H1 (cell line): ENCODE data around the gene CD180. TPM values are rescaled to one million over a fixed set of nuclear protein-coding genes. Genes with fewer than 3 reads are reported as not detected.
A peak's percentile ranks its signal among the peaks of the same experiment; 100 is the strongest.

Source experiments
- CTCF ChIA-PET: fragments of 300-600 bp; sonication (Branson Sonifier 250); formaldehyde crosslinking; loops from one replicate; lab custom pipeline; 2021; ENCODE audit not compliant: partially characterized antibody; lab: Charles Lee
- POLR2A ChIA-PET: fragments of 300-600 bp; sonication (Branson Sonifier 250); formaldehyde crosslinking; loops from one replicate; lab custom pipeline; 2021; ENCODE audit warnings: inconsistent platforms; ENCODE audit not compliant: partially characterized antibody; lab: Charles Lee
- DNase-seq, 2 experiments: peaks; one replicate each; pipeline versions ENCODE4 v3.0.0 to v3.0.0-alpha.2; 2010 to 2022; ENCODE audit warnings: low spot score in 2 of 2, low read depth in 1 of 2, mixed read lengths in 1 of 2
- FAIRE-seq: peaks from 2 replicates; lab custom pipeline; 2011; peaks lifted over from hg19 to GRCh38; lab: Jason Lieb, UNC
- H2AFZ ChIP-seq: 2 replicates; pipeline ENCODE4 v1.8.1; 2012; ENCODE audit warnings: low read length, inconsistent platforms
- H2AK5ac ChIP-seq: 2 replicates; pipeline ENCODE4 v1.6.1; 2013; ENCODE audit warnings: low read depth, low read length
- H2BK120ac ChIP-seq: replicated peaks from 2 replicates; pipeline ENCODE3; 2013; ENCODE audit warnings: low read depth, low read length, inconsistent platforms
- H2BK12ac ChIP-seq: 2 replicates; pipeline ENCODE4 v1.6.1; 2013; ENCODE audit warnings: low read depth, low read length
- H2BK15ac ChIP-seq: 2 replicates; pipeline ENCODE4 v1.6.1; 2013; ENCODE audit warnings: low read length
- H2BK20ac ChIP-seq: 2 replicates; pipeline ENCODE4 v1.6.1; 2013; ENCODE audit warnings: low read length
- H2BK5ac ChIP-seq: 2 replicates; pipeline ENCODE4 v1.6.1; 2013; ENCODE audit warnings: low read depth, low read length
- H3K14ac ChIP-seq: 2 replicates; pipeline ENCODE4 v1.6.1; 2013; ENCODE audit warnings: inconsistent platforms; ENCODE audit not compliant: insufficient read length
- H3K18ac ChIP-seq: 2 replicates; pipeline ENCODE4 v1.6.1; 2013; ENCODE audit warnings: low read length; ENCODE audit errors: extremely low read depth
- H3K23ac ChIP-seq: 2 replicates; pipeline ENCODE4 v1.6.1; 2013; ENCODE audit warnings: inconsistent platforms; ENCODE audit not compliant: insufficient read length
- H3K23me2 ChIP-seq: 2 replicates; pipeline ENCODE4 v1.6.1; 2013; ENCODE audit warnings: low read depth, low read length
- H3K27ac ChIP-seq: 2 replicates; pipeline ENCODE4 v1.6.1; 2011; ENCODE audit warnings: low read depth, low read length, inconsistent platforms
- H3K27me3 ChIP-seq, 4 experiments: replicated peaks in 1 of 4; 1 replicate in 1 of 4; 2 replicates in 3 of 4; pipeline versions ENCODE4 v1.6.1 to v1.8.1; 2011 to 2013; ENCODE audit warnings: low read length in 3 of 4, mild to moderate bottlenecking in 3 of 4, inconsistent platforms in 2 of 4, mixed read lengths in 2 of 4, moderate library complexity in 1 of 4; ENCODE audit not compliant: control insufficient read depth in 3 of 4, insufficient read depth in 3 of 4; ENCODE audit errors: extremely low read depth in 1 of 4
- H3K36me3 ChIP-seq, 4 experiments: 2 replicates each; pipeline versions ENCODE4 v1.6.1 to v1.8.1; 2011 to 2013; ENCODE audit warnings: mild to moderate bottlenecking in 4 of 4, low read length in 3 of 4, moderate library complexity in 2 of 4, control low read depth in 1 of 4, inconsistent platforms in 1 of 4; ENCODE audit not compliant: insufficient read depth in 4 of 4, control insufficient read depth in 2 of 4
- H3K4ac ChIP-seq: replicated peaks from 2 replicates; pipeline ENCODE3; 2013; ENCODE audit warnings: low read length, low read depth, mixed read lengths, inconsistent platforms; ENCODE audit not compliant: insufficient read length
- H3K4me1 ChIP-seq, 4 experiments: replicated peaks in 1 of 4; 1 replicate in 1 of 4; 2 replicates in 3 of 4; pipeline versions ENCODE4 v1.6.1 to v1.8.1; 2011 to 2013; ENCODE audit warnings: low read length in 3 of 4, inconsistent platforms in 2 of 4, mixed read lengths in 1 of 4; ENCODE audit not compliant: insufficient read depth in 4 of 4, control insufficient read depth in 3 of 4
- H3K4me2 ChIP-seq, 2 experiments: 2 replicates each; pipeline versions ENCODE4 v1.6.1 to v1.8.1; 2011 to 2013; ENCODE audit warnings: low read depth in 2 of 2, low read length in 2 of 2, control low read depth in 1 of 2, inconsistent platforms in 1 of 2, mild to moderate bottlenecking in 1 of 2; ENCODE audit not compliant: insufficient read depth in 1 of 2
- H3K4me3 ChIP-seq, 4 experiments: fragments of 200-600, 300-600 bp in 1 of 4; sonication (generic), shearing (Covaris generic), sonication (Bioruptor Twin) in 1 of 4; 2 replicates each; pipeline versions ENCODE4 v1.5.1 to v1.8.1; 2011 to 2016; ENCODE audit warnings: low read length in 4 of 4, low read depth in 3 of 4, control low read depth in 2 of 4, inconsistent platforms in 2 of 4, mild to moderate bottlenecking in 2 of 4, mixed read lengths in 1 of 4, moderate library complexity in 1 of 4; ENCODE audit not compliant: insufficient read depth in 2 of 4; ENCODE audit errors: extremely low read depth in 1 of 4
- H3K56ac ChIP-seq: replicated peaks from 2 replicates; pipeline ENCODE3; 2013; ENCODE audit warnings: low read depth, mild to moderate bottlenecking, mixed read lengths, low read length, inconsistent platforms; ENCODE audit not compliant: insufficient read length
- H3K79me1 ChIP-seq: 2 replicates; pipeline ENCODE4 v1.6.1; 2013; ENCODE audit warnings: low read depth, low read length, control low read depth
- H3K79me2 ChIP-seq, 2 experiments: 2 replicates each; pipeline versions ENCODE4 v1.6.1 to v1.8.1; 2012 to 2013; ENCODE audit warnings: low read length in 2 of 2, mild to moderate bottlenecking in 2 of 2, inconsistent platforms in 1 of 2; ENCODE audit not compliant: insufficient read depth in 2 of 2, control insufficient read depth in 1 of 2
- H3K9ac ChIP-seq, 4 experiments: replicated peaks in 1 of 4; 1 replicate in 1 of 4; 2 replicates in 3 of 4; pipeline versions ENCODE4 v1.6.1 to v1.8.1; 2011 to 2013; ENCODE audit warnings: low read depth in 3 of 4, low read length in 3 of 4, control low read depth in 2 of 4, mild to moderate bottlenecking in 2 of 4, moderate library complexity in 2 of 4, inconsistent platforms in 1 of 4; ENCODE audit errors: extremely low read depth in 1 of 4
- H3K9me3 ChIP-seq, 2 experiments: 2 replicates each; pipeline versions ENCODE4 v1.6.1 to v1.8.1; 2012 to 2013; ENCODE audit warnings: mild to moderate bottlenecking in 2 of 2, moderate library complexity in 2 of 2, control low read depth in 1 of 2, inconsistent platforms in 1 of 2, low read depth in 1 of 2, low read length in 1 of 2, mixed read lengths in 1 of 2; ENCODE audit not compliant: insufficient read depth in 2 of 2
- H4K20me1 ChIP-seq, 2 experiments: replicated peaks in 1 of 2; 2 replicates each; pipeline versions ENCODE3 to v1.8.1; 2011 to 2013; ENCODE audit warnings: inconsistent platforms in 2 of 2, low read length in 2 of 2, mild to moderate bottlenecking in 1 of 2; ENCODE audit not compliant: insufficient read depth in 2 of 2, control insufficient read depth in 1 of 2
- H4K5ac ChIP-seq: 2 replicates; pipeline ENCODE4 v1.6.1; 2013; ENCODE audit warnings: low read length, low read depth, mixed read lengths, inconsistent platforms; ENCODE audit not compliant: insufficient read length
- H4K8ac ChIP-seq: 2 replicates; pipeline ENCODE4 v1.8.0; 2013; ENCODE audit warnings: mild to moderate bottlenecking, moderate library complexity, low read length, inconsistent platforms; ENCODE audit not compliant: insufficient read depth; ENCODE audit errors: extremely low read depth
- H4K91ac ChIP-seq: replicated peaks from 2 replicates; pipeline ENCODE3; 2013; ENCODE audit warnings: low read length, mixed read lengths, inconsistent platforms; ENCODE audit not compliant: insufficient read length
- CEBPB ChIP-seq: IDR thresholded peaks from 2 replicates; pipeline ENCODE4 v1.6.1; 2012; ENCODE audit warnings: low read depth, low read length
- CHD1 ChIP-seq: IDR thresholded peaks from 2 replicates; pipeline ENCODE4 v1.6.1; 2012; ENCODE audit warnings: low read depth, low read length, improper control_type of control experiment
- CHD2 ChIP-seq: IDR thresholded peaks from 2 replicates; pipeline ENCODE4 v1.6.1; 2012; ENCODE audit warnings: low read length, improper control_type of control experiment
- JUND ChIP-seq: IDR thresholded peaks from 2 replicates; pipeline ENCODE4 v1.6.1; 2011; ENCODE audit warnings: mild to moderate bottlenecking, improper control_type of control experiment, low read length
- MAFK ChIP-seq: IDR thresholded peaks from 2 replicates; pipeline ENCODE4 v1.6.1; 2012; ENCODE audit warnings: low read depth, mild to moderate bottlenecking, improper control_type of control experiment, low read length
- NRF1 ChIP-seq: IDR thresholded peaks from 2 replicates; pipeline ENCODE4 v1.6.1; 2011; ENCODE audit warnings: mild to moderate bottlenecking, low read depth, low read length, improper control_type of control experiment
- POLR2A ChIP-seq, 2 experiments: IDR thresholded peaks; 1 replicate in 1 of 2; 2 replicates in 1 of 2; pipeline ENCODE4 v1.6.1; 2011; ENCODE audit warnings: low read depth in 2 of 2, low read length in 2 of 2, mild to moderate bottlenecking in 2 of 2; ENCODE audit errors: control extremely low read depth in 1 of 2
- RAD21 ChIP-seq, 2 experiments: IDR thresholded peaks in 1 of 2; conservative IDR thresholded peaks in 1 of 2; 2 replicates each; pipeline ENCODE4 v1.6.1; 2011; ENCODE audit warnings: low read depth in 2 of 2, low read length in 2 of 2, improper control_type of control experiment in 1 of 2, inconsistent platforms in 1 of 2, mild to moderate bottlenecking in 1 of 2, moderate library complexity in 1 of 2
- RNF2 ChIP-seq: fragments of 200-900, 300-1000 bp; sonication (generic); IDR thresholded peaks from 2 replicates; pipeline ENCODE4 v1.7.1; 2016; ENCODE audit warnings: borderline replicate concordance, low read depth, mild to moderate bottlenecking, antibody characterized with exemption, low read length; ENCODE audit not compliant: poor library complexity, severe bottlenecking; ENCODE audit errors: missing control alignments
- SP1 ChIP-seq: IDR thresholded peaks from 2 replicates; pipeline ENCODE4 v1.6.1; 2011; ENCODE audit warnings: low read depth, low read length
- TAF1 ChIP-seq: IDR thresholded peaks from 2 replicates; pipeline ENCODE4 v1.6.1; 2011; ENCODE audit warnings: mild to moderate bottlenecking, low read depth, low read length
- YY1 ChIP-seq: IDR thresholded peaks from 2 replicates; pipeline ENCODE4 v1.6.1; 2011; ENCODE audit warnings: low read depth, mild to moderate bottlenecking, low read length
- WGBS, 2 experiments: shearing (Covaris generic) in 1 of 2; methylation state at CpG; one replicate each; pipeline versions ENCODE4 v1.1.6 to v1.1.7; 2013 to 2015; ENCODE audit warnings: low lambda C conversion rate in 2 of 2, mixed read lengths in 2 of 2, inconsistent platforms in 1 of 2, low coverage in 1 of 2, missing lambda C conversion rate in 1 of 2; ENCODE audit not compliant: insufficient replicate concordance in 2 of 2, insufficient coverage in 1 of 2, insufficient read length in 1 of 2; ENCODE audit errors: extremely low coverage in 1 of 2, missing lambda C conversion rate in 1 of 2; 5-methylcytosine and 5-hydroxymethylcytosine counted together
- polyA plus RNA-seq, 7 experiments: library from polyadenylated mRNA; depleted of rRNA in 3 of 7; stranded (reverse) in 5 of 7; unstranded in 2 of 7; fragments of >200 nt in 5 of 7; fragments of 200-250 nt in 2 of 7; gene quantifications; 1 replicate in 5 of 7; 2 replicates in 1 of 7; 4 replicates in 1 of 7; pipeline versions ENCODE4 v1.2.1 to v1.2.3, GENCODE V29; 2011 to 2013; ENCODE audit warnings: missing spikeins in 2 of 7, mixed read lengths in 2 of 7
- total RNA-seq: library from RNA; stranded (reverse); fragmentation: NEBNext Ultra II Directional; extraction: Animal tissue kit (Norgen Biotek cat#: 25700); gene quantifications from 2 replicates; pipeline ENCODE4 v1.2.1, GENCODE V29; 2021

Gene CD180
- total and polyA plus RNA-seq, 2 of the 8 experiments (the other 6 are each of a cell fraction or from before 2014, with no cell fraction given) = not detected

DNA sequence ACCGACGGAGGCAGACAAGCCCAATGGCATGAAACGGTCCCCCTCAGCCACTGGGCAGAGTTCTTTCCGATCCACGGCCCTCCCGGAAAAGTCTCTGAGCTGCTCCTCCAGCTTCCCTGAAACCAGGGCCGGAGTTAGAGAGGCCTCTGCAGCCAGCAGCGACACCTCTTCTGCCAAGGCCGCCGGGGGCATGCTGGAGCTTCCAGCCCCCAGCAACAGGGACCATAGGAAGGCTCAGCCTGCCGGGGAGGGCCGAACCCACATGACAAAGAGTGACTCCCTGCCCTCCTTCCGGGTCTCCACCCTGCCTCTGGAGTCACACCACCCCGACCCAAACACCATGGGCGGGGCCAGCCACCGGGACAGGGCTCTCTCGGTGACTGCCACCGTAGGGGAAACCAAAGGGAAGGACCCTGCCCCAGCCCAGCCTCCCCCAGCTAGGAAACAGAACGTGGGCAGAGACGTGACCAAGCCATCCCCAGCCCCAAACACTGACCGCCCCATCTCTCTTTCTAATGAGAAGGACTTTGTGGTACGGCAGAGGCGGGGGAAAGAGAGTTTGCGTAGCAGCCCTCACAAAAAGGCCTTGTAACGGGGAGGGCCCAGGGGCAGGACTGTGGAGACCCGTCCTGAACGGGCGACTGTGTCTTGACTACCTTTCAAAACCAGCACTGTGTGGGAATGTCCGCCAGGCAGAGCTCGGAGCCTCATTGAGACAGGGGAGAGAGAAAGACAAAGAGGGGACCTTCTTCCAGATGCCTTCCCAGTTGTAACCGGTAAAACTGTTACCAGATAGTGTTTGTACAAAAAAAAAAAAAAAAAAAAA lies 29.9 kb downstream of the CD180 start:
- H3K23me2 ChIP-seq = peaks cover 6% of the 10 kb centered on the region; the same call in 1 of the 2 replicates
- DNase-seq (no peak), FAIRE-seq (no peak)
- H3K9me3 ChIP-seq = no peaks in the 10 kb centered on the region
- H3K14ac ChIP-seq = no peak overlapping the region
- H3K27ac ChIP-seq = no peak overlapping the region; the same call in 1 of the 2 replicates
- peak overlapping the region; percentile 89 for H3K18ac ChIP-seq
- H3K4me2 ChIP-seq = peak overlapping the region; percentile 37 to 57; a peak in 3 of 4 replicates
- H3K4ac ChIP-seq = peak overlapping the region; percentile 1
- H3K79me2 ChIP-seq = no peaks in the 10 kb centered on the region
- no peak overlapping the region for H2AK5ac ChIP-seq
- no peak overlapping the region for H2BK20ac ChIP-seq
- H3K36me3 ChIP-seq = no peaks in the 10 kb centered on the region
- no peak overlapping the region for H3K23ac ChIP-seq
- POLR2A ChIA-PET = interaction anchor here (1.0 to 1.8 kb wide), 3 partner anchors 10 to 41 kb away, joined by 3 to 4 read pairs (median 4); no protein-coding TSS in a partner anchor
- H4K5ac ChIP-seq = peak overlapping the region; percentile 16
- peak overlapping the region; percentile 36; the same call in 1 of the 2 replicates for H2AFZ ChIP-seq
- peak overlapping the region in 3 of 4 experiments; percentile 31 to 42 (median 39); a peak in 4 of 7 replicates for H3K9ac ChIP-seq
- H2BK12ac ChIP-seq = no peak overlapping the region; the same call in 1 of the 2 replicates
- no peaks in the 10 kb centered on the region for H3K27me3 ChIP-seq
- peak overlapping the region in 1 of 4 experiments; percentile 41; a peak in 2 of 8 replicates for H3K4me3 ChIP-seq
- H3K56ac ChIP-seq = peak overlapping the region; percentile 40
- no peak overlapping the region for H2BK120ac ChIP-seq
- peak overlapping the region; percentile 94; the same call in 1 of the 2 replicates for H4K8ac ChIP-seq
- no peaks in the 10 kb centered on the region for H4K20me1 ChIP-seq
- H2BK15ac ChIP-seq = peak overlapping the region; percentile 61; the same call in 1 of the 2 replicates
- peak overlapping the region; percentile 56 for H4K91ac ChIP-seq
- peaks cover 0 to 13% (median 6%) of the 10 kb centered on the region in 4 experiments; a peak in 3 of 7 replicates for H3K4me1 ChIP-seq
- H2BK5ac ChIP-seq = peak overlapping the region; percentile 62
- 59% methylated on average over 23 of the region's 31 CpGs; no CpG with 5 or more reads in 1 of the 2 experiments for WGBS, 2 experiments
- H3K79me1 ChIP-seq = no peaks in the 10 kb centered on the region
- CTCF ChIA-PET = interaction anchor here (0.5 to 5.3 kb wide), 27 partner anchors 10 to 1982 kb away, joined by 3 to 50 read pairs (median 4); no protein-coding TSS in a partner anchor
- TF ChIP-seq MAFK = no peak
- no peak for TF ChIP-seq CEBPB
- peak; percentile 4; the same call in 1 of the 2 replicates for TF ChIP-seq YY1
- no peak for TF ChIP-seq SP1
- no peak for TF ChIP-seq CHD1
- no peak for TF ChIP-seq CHD2
- no peak for TF ChIP-seq NRF1
- no peak for TF ChIP-seq RNF2
- TF ChIP-seq JUND = no peak
- TF ChIP-seq RAD21 (IDR thresholded peaks at IDR 0.05 in 1 of 2, conservative IDR thresholded peaks at IDR 0.05 in 1 of 2; ENCODE audit: low read depth in 2 of 2, low read length in 2 of 2) = no peak
- peak; percentile 15; the same call in 1 of the 2 replicates for TF ChIP-seq TAF1
- TF ChIP-seq POLR2A (IDR thresholded peaks at IDR 0.05; ENCODE audit: control extremely low read depth in 1 of 2, low read depth in 2 of 2, low read length in 2 of 2) = peak; percentile 12 to 74; a peak in 2 of 3 replicates
